Panc1 (cell line): ENCODE measurements around the gene HMCN2.

Experiments used
- POLR2AphosphoS5 ChIP-seq: IDR thresholded peaks from 2 replicates; pipeline ENCODE4 v1.6.1; 2012; ENCODE audit warnings: mild to moderate bottlenecking, low read depth, low read length, moderate library complexity
- TCF7L2 ChIP-seq: IDR thresholded peaks from 2 replicates; pipeline ENCODE4 v1.6.1; 2011; ENCODE audit warnings: mild to moderate bottlenecking, low read depth, low read length, inconsistent platforms
- TF ChIP-seq, protein P1 (sequence below): fragments of 450-650 bp; IDR thresholded peaks from 2 replicates; pipeline ENCODE4 v1.5.1; 2017; ENCODE audit warnings: mild to moderate bottlenecking
- TF ChIP-seq, protein P2 (sequence below), 2 experiments: IDR thresholded peaks; 2 replicates each; pipeline ENCODE4 v1.6.1; 2011 to 2012; ENCODE audit warnings: low read depth in 2 of 2, control low read depth in 1 of 2, low read length in 1 of 2, mild to moderate bottlenecking in 1 of 2, moderate library complexity in 1 of 2; ENCODE audit not compliant: insufficient read depth in 1 of 2

DNA sequence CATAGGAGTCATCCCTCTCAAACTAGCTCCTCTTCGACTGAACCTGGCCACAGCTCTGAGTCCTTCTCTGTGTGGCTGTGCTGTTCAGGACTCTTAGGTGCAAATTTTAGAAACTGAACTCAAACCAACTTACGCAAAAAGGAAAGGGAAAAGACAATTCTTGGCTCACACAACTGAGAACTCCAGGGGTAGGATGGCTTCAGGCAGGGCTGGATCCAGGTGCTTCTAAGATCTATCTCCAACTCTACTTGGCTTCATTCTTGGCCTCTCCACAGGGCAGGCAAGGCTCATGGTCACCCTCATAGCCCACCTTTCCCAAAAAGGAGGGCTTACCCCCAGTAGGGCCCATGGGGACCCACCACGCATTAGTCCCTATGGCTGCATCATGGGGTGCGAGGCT is 187.3 kb downstream of the HMCN2 start:
- no peak for TF ChIP-seq POLR2AphosphoS5
- TF ChIP-seq, protein P1, sequence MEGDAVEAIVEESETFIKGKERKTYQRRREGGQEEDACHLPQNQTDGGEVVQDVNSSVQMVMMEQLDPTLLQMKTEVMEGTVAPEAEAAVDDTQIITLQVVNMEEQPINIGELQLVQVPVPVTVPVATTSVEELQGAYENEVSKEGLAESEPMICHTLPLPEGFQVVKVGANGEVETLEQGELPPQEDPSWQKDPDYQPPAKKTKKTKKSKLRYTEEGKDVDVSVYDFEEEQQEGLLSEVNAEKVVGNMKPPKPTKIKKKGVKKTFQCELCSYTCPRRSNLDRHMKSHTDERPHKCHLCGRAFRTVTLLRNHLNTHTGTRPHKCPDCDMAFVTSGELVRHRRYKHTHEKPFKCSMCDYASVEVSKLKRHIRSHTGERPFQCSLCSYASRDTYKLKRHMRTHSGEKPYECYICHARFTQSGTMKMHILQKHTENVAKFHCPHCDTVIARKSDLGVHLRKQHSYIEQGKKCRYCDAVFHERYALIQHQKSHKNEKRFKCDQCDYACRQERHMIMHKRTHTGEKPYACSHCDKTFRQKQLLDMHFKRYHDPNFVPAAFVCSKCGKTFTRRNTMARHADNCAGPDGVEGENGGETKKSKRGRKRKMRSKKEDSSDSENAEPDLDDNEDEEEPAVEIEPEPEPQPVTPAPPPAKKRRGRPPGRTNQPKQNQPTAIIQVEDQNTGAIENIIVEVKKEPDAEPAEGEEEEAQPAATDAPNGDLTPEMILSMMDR = no peak
- TF ChIP-seq, protein P2, sequence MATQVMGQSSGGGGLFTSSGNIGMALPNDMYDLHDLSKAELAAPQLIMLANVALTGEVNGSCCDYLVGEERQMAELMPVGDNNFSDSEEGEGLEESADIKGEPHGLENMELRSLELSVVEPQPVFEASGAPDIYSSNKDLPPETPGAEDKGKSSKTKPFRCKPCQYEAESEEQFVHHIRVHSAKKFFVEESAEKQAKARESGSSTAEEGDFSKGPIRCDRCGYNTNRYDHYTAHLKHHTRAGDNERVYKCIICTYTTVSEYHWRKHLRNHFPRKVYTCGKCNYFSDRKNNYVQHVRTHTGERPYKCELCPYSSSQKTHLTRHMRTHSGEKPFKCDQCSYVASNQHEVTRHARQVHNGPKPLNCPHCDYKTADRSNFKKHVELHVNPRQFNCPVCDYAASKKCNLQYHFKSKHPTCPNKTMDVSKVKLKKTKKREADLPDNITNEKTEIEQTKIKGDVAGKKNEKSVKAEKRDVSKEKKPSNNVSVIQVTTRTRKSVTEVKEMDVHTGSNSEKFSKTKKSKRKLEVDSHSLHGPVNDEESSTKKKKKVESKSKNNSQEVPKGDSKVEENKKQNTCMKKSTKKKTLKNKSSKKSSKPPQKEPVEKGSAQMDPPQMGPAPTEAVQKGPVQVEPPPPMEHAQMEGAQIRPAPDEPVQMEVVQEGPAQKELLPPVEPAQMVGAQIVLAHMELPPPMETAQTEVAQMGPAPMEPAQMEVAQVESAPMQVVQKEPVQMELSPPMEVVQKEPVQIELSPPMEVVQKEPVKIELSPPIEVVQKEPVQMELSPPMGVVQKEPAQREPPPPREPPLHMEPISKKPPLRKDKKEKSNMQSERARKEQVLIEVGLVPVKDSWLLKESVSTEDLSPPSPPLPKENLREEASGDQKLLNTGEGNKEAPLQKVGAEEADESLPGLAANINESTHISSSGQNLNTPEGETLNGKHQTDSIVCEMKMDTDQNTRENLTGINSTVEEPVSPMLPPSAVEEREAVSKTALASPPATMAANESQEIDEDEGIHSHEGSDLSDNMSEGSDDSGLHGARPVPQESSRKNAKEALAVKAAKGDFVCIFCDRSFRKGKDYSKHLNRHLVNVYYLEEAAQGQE (IDR thresholded peaks at IDR 0.05; ENCODE audit: insufficient read depth in 1 of 2, low read depth in 2 of 2, low read length in 1 of 2) = no peak
- TF ChIP-seq TCF7L2 = no peak
